B cell (primary cell): ENCODE measurements around the gene TRAPPC12. TPM values are rescaled to one million over a fixed set of nuclear protein-coding genes. Genes with fewer than 3 reads are reported as not detected.

Experiments used
- ATAC-seq: fragments of 200-7000 bp; cut with Tn5 transposase; one replicate; pipeline ENCODE4 v1.10.0; 2021; ENCODE audit warnings: low read depth, mild to moderate bottlenecking, moderate number of reproducible peaks, moderate library complexity
- CTCF ChIA-PET: fragments of 350-600 bp; sonication (Branson Sonifier 250); formaldehyde crosslinking; loops from one replicate; lab custom pipeline; 2021; ENCODE audit warnings: antibody characterized with exemption, inconsistent platforms; lab: Charles Lee
- POLR2A ChIA-PET: fragments of 350-600 bp; sonication (Branson Sonifier 250); formaldehyde crosslinking; loops from one replicate; lab custom pipeline; 2021; ENCODE audit warnings: antibody characterized with exemption; lab: Charles Lee
- DNase-seq: peaks from one replicate; pipeline ENCODE4 v3.0.0; 2013
- H2AFZ ChIP-seq: 2 replicates; pipeline ENCODE4 v1.6.1; 2012; ENCODE audit warnings: mild to moderate bottlenecking, low read depth, low read length; ENCODE audit not compliant: insufficient read depth, poor library complexity, severe bottlenecking
- H3K27ac ChIP-seq, 2 donors: 1 replicate in 1 of 2; 2 replicates in 1 of 2; pipeline ENCODE4 v1.5.1; 2012 to 2013; ENCODE audit warnings: low read length in 2 of 2, mild to moderate bottlenecking in 2 of 2, moderate library complexity in 1 of 2
- H3K27me3 ChIP-seq, 4 experiments: fragments of 200-600 bp in 1 of 4; sonication (generic) in 1 of 4; replicated peaks in 1 of 4; 1 replicate in 2 of 4; 2 replicates in 2 of 4; pipeline versions ENCODE4 v1.6.1 to v1.7.0; 2013 to 2016; ENCODE audit warnings: low read length in 3 of 4, mild to moderate bottlenecking in 2 of 4, mixed read lengths in 1 of 4, moderate library complexity in 1 of 4; ENCODE audit not compliant: insufficient read depth in 4 of 4, control insufficient read depth in 3 of 4; ENCODE audit errors: control extremely low read depth in 1 of 4
- H3K36me3 ChIP-seq, 2 experiments: replicated peaks in 1 of 2; 1 replicate in 1 of 2; 2 replicates in 1 of 2; pipeline versions ENCODE4 v1.6.1 to v1.7.1; 2013; ENCODE audit warnings: low read length in 1 of 2; ENCODE audit not compliant: insufficient read depth in 2 of 2, control insufficient read depth in 1 of 2; ENCODE audit errors: control extremely low read depth in 1 of 2, extremely low read depth in 1 of 2
- H3K4me1 ChIP-seq, 2 donors: fragments of 200-600 bp in 1 of 2; sonication (generic) in 1 of 2; 1 replicate in 1 of 2; 2 replicates in 1 of 2; pipeline versions ENCODE4 v1.5.1 to v1.6.1; 2013 to 2017; ENCODE audit warnings: low read length in 2 of 2; ENCODE audit not compliant: control insufficient read depth in 2 of 2, insufficient read depth in 2 of 2
- H3K4me2 ChIP-seq: replicated peaks from 2 replicates; pipeline ENCODE3; 2012; ENCODE audit warnings: mild to moderate bottlenecking, low read depth, low read length; ENCODE audit not compliant: poor library complexity, severe bottlenecking
- H3K4me3 ChIP-seq, 5 experiments: fragments of 200-600 bp in 1 of 5; sonication (generic) in 1 of 5; 1 replicate in 3 of 5; 2 replicates in 2 of 5; pipeline versions ENCODE4 v1.5.1 to v1.7.0; 2011 to 2016; ENCODE audit warnings: low read length in 4 of 5, mild to moderate bottlenecking in 4 of 5, low read depth in 2 of 5, control low read depth in 1 of 5, moderate library complexity in 1 of 5; ENCODE audit not compliant: insufficient read depth in 1 of 5; ENCODE audit errors: control extremely low read depth in 1 of 5, extremely low read depth in 1 of 5
- H3K79me2 ChIP-seq: fragments of 200-600 bp; sonication (generic); one replicate; pipeline ENCODE4 v1.6.0; 2016; ENCODE audit warnings: low read length; ENCODE audit not compliant: control insufficient read depth, insufficient read depth
- H3K9ac ChIP-seq: fragments of 200-600 bp; sonication (generic); 2 replicates; pipeline ENCODE4 v1.6.1; 2017; ENCODE audit warnings: mild to moderate bottlenecking, low read length, moderate library complexity
- H3K9me3 ChIP-seq, 3 donors: one replicate each; pipeline versions ENCODE4 v1.6.1 to v1.7.1; 2013; ENCODE audit warnings: low read length in 2 of 3; ENCODE audit not compliant: control insufficient read depth in 2 of 3, insufficient read depth in 1 of 3; ENCODE audit errors: control extremely low read depth in 1 of 3
- H4K20me1 ChIP-seq: 2 replicates; pipeline ENCODE4 v1.6.0; 2012; ENCODE audit warnings: mild to moderate bottlenecking, low read length; ENCODE audit not compliant: insufficient read depth, control insufficient read depth, poor library complexity, severe bottlenecking
- H3K27ac Mint-ChIP-seq: one replicate; pipeline ENCODE4 v1.8.0; 2021; ENCODE audit warnings: mixed read lengths
- H3K27me3 Mint-ChIP-seq: one replicate; pipeline ENCODE4 v1.8.0; 2021; ENCODE audit warnings: mixed read lengths
- H3K4me1 Mint-ChIP-seq: one replicate; pipeline ENCODE4 v1.8.0; 2021; ENCODE audit warnings: mixed read lengths
- H3K4me3 Mint-ChIP-seq: one replicate; pipeline ENCODE4 v1.8.0; 2021; ENCODE audit warnings: mixed read lengths
- H3K9me3 Mint-ChIP-seq: one replicate; pipeline ENCODE4 v1.8.0; 2022; ENCODE audit warnings: mixed read lengths; ENCODE audit not compliant: insufficient read depth
- EZH2 ChIP-seq: IDR thresholded peaks from 2 replicates; pipeline ENCODE4 v1.6.1; 2012; ENCODE audit warnings: borderline replicate concordance, low read depth, mild to moderate bottlenecking, moderate library complexity, low read length; ENCODE audit not compliant: insufficient read depth, poor library complexity, severe bottlenecking
- WGBS: methylation state at CpG from one replicate; pipeline ENCODE4 v1.1.5; 2013; ENCODE audit warnings: missing lambda C conversion rate; ENCODE audit not compliant: insufficient coverage; 5-methylcytosine and 5-hydroxymethylcytosine counted together
- intact Hi-C: fragments of 100-400 bp; cut with micrococcal nuclease; formaldehyde crosslinking; loops from one replicate; pipeline ENCODE4 v1.10.0; 2022
- polyA plus RNA-seq: library from polyadenylated mRNA; depleted of rRNA; stranded (reverse); fragments of >200 nt; gene quantifications from 2 replicates; pipeline ENCODE4 v1.2.3, GENCODE V29; 2012
- total RNA-seq, 2 donors: library from RNA; stranded (reverse); fragments of 120-200 nt in 1 of 2; gene quantifications; 1 replicate in 1 of 2; 2 replicates in 1 of 2; pipeline versions ENCODE4 v1.2.3 to v1.2.4, GENCODE V29; 2013 to 2022
- TF ChIP-seq, protein P1 (sequence below): fragments of 200-600 bp; IDR thresholded peaks from one replicate; pipeline ENCODE4 v1.8.0; 2022; ENCODE audit warnings: antibody characterized with exemption, mild to moderate bottlenecking

Gene TRAPPC12
- total and polyA plus RNA-seq, 2 donors (not counting 1 experiment from before 2014, with no cell fraction given), result 80.9 to 151 TPM

DNA sequence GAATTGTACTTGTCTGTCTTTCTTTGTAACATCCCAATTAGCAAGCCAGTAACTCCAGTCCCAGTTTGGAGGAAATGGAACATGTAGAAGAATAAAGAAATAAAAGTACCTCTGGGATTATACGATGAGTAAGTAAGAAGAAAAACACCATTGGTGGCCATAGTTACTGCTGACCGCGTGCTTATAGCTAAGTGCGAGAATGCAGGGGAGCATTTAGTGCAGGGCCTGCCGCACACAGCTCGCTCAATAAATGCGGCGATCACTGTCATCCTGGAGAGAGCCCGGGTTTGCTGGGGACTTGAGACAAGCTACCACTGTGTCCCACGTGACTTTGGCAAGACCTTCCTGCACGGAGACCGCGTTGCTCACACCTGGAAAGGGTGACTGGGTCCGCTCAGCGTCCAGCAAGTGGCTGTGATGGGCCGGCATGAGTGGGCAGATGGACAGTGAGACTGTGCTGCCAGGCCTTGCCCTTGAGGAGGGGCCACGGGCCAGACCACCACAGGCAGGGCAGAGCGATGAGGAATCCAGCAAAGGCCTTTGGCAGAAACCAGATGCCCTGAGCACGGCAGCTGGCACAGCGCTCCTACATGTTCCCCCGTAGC, 85.0 kb downstream of the TRAPPC12 start:
- Histone ChIP-seq H3K9me3 (no peaks in the 10 kb centered on the region), H3K79me2 (no peaks in the 10 kb centered on the region), H2AFZ (no peak overlapping the region), H3K9ac (no peak overlapping the region), H3K27me3 (no peaks in the 10 kb centered on the region), H3K36me3 (peaks cover 0 to 56% of the 10 kb centered on the region in 2 experiments), H3K4me3 (no peak overlapping the region), H4K20me1 (no peaks in the 10 kb centered on the region), H3K4me1 (peaks cover 6 to 11% of the 10 kb centered on the region in 2 donors), H3K27ac (no peak overlapping the region), H3K4me2 (no peak overlapping the region)
- no peak for ATAC-seq
- no peaks in the 10 kb centered on the region for H3K27me3 Mint-ChIP-seq
- H3K27ac Mint-ChIP-seq, result no peak overlapping the region
- intact Hi-C loops, result loop anchor here (5.0 kb wide), 2 partner anchors 87 to 113 kb away; partner anchors contain the start of genes EIPR1, RPS7 and TRAPPC12
- no peaks in the 10 kb centered on the region for H3K9me3 Mint-ChIP-seq
- TF ChIP-seq EZH2, result no peak
- TF ChIP-seq, protein P1, sequence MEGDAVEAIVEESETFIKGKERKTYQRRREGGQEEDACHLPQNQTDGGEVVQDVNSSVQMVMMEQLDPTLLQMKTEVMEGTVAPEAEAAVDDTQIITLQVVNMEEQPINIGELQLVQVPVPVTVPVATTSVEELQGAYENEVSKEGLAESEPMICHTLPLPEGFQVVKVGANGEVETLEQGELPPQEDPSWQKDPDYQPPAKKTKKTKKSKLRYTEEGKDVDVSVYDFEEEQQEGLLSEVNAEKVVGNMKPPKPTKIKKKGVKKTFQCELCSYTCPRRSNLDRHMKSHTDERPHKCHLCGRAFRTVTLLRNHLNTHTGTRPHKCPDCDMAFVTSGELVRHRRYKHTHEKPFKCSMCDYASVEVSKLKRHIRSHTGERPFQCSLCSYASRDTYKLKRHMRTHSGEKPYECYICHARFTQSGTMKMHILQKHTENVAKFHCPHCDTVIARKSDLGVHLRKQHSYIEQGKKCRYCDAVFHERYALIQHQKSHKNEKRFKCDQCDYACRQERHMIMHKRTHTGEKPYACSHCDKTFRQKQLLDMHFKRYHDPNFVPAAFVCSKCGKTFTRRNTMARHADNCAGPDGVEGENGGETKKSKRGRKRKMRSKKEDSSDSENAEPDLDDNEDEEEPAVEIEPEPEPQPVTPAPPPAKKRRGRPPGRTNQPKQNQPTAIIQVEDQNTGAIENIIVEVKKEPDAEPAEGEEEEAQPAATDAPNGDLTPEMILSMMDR, result no peak
- DNase-seq, result no peak
- H3K4me3 Mint-ChIP-seq, result no peak overlapping the region
- H3K4me1 Mint-ChIP-seq, result peaks cover 16% of the 10 kb centered on the region
- ChIA-PET POLR2A (no interaction called here), CTCF (interaction anchor here (0.8 to 1.1 kb wide), 2 partner anchors 9 to 42 kb away, joined by 3 to 5 read pairs; no protein-coding TSS in a partner anchor)
- WGBS, result 97% methylated on average over 21 of the region's 21 CpGs

DNA sequence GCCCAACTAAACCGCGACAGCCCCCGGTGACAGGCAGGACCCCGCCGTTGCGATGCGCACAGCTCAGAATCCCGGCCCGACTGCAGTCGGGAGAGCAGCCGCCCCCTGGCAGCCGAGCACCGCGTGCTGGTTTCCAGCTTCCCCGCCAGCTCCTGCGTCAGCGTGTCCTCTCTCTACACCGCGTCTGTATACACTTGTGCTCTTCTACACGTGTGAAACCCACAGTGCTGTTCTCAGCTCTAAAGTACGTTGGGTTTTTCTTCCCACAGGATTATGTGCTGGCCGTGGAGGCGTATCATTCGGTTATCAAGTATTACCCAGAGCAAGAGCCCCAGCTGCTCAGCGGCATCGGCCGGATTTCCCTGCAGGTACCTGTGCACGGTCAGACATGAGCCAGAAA, 85.8 kb downstream of the TRAPPC12 start:
- intact Hi-C loops, result no loop called here
- Histone ChIP-seq H3K4me1 (peaks cover 6 to 11% of the 10 kb centered on the region in 2 donors), H3K4me3 (no peak overlapping the region), H3K79me2 (no peaks in the 10 kb centered on the region), H3K4me2 (no peak overlapping the region), H3K27ac (no peak overlapping the region), H3K36me3 (peaks cover 0 to 63% of the 10 kb centered on the region in 2 experiments), H3K9me3 (no peaks in the 10 kb centered on the region), H3K9ac (no peak overlapping the region), H2AFZ (no peak overlapping the region), H3K27me3 (no peaks in the 10 kb centered on the region), H4K20me1 (no peaks in the 10 kb centered on the region)
- Mint-ChIP-seq H3K27me3 (no peaks in the 10 kb centered on the region), H3K9me3 (no peaks in the 10 kb centered on the region), H3K27ac (no peak overlapping the region), H3K4me3 (no peak overlapping the region), H3K4me1 (peaks cover 16% of the 10 kb centered on the region)
- ATAC-seq (no peak), DNase-seq (no peak)
- TF ChIP-seq, protein P1, result no peak
- TF ChIP-seq EZH2, result no peak
- WGBS, result 97% methylated on average over 24 of the region's 28 CpGs
- ChIA-PET POLR2A (no interaction called here), CTCF (interaction anchor here (1.2 kb wide), 1 partner anchor 43 kb away, joined by 3 read pairs; no protein-coding TSS in a partner anchor)
